HEK293T (cell line): ENCODE results near the gene AIFM1.

ENCODE experiments used
- ARNT ChIP-seq: fragments of 450-650 bp; IDR thresholded peaks from 2 replicates; pipeline ENCODE4 v1.6.1; 2017; ENCODE audit warnings: mild to moderate bottlenecking
- FOXA1 ChIP-seq: fragments of 450-650 bp; IDR thresholded peaks from 2 replicates; pipeline ENCODE4 v1.6.1; 2016; ENCODE audit warnings: mild to moderate bottlenecking
- FOXM1 ChIP-seq: fragments of 450-650 bp; IDR thresholded peaks from 2 replicates; pipeline ENCODE4 v1.6.1; 2017; ENCODE audit warnings: mild to moderate bottlenecking, borderline replicate concordance
- HDGF ChIP-seq: fragments of 450-650 bp; IDR thresholded peaks from 2 replicates; pipeline ENCODE4 v1.6.1; 2017; ENCODE audit warnings: antibody characterized with exemption, borderline replicate concordance
- L3MBTL2 ChIP-seq: fragments of 450-650 bp; conservative IDR thresholded peaks from 2 replicates; pipeline ENCODE4 v1.6.1; 2016; ENCODE audit warnings: mild to moderate bottlenecking
- NFRKB ChIP-seq: fragments of 450-650 bp; IDR thresholded peaks from 2 replicates; pipeline ENCODE4 v1.6.1; 2016; ENCODE audit warnings: mild to moderate bottlenecking, moderate library complexity
- SUZ12 ChIP-seq: fragments of 450-650 bp; IDR thresholded peaks from 2 replicates; pipeline ENCODE4 v1.6.1; 2016; ENCODE audit warnings: mild to moderate bottlenecking
- TARDBP ChIP-seq: fragments of 450-650 bp; IDR thresholded peaks from 2 replicates; pipeline ENCODE4 v1.6.1; 2016

DNA sequence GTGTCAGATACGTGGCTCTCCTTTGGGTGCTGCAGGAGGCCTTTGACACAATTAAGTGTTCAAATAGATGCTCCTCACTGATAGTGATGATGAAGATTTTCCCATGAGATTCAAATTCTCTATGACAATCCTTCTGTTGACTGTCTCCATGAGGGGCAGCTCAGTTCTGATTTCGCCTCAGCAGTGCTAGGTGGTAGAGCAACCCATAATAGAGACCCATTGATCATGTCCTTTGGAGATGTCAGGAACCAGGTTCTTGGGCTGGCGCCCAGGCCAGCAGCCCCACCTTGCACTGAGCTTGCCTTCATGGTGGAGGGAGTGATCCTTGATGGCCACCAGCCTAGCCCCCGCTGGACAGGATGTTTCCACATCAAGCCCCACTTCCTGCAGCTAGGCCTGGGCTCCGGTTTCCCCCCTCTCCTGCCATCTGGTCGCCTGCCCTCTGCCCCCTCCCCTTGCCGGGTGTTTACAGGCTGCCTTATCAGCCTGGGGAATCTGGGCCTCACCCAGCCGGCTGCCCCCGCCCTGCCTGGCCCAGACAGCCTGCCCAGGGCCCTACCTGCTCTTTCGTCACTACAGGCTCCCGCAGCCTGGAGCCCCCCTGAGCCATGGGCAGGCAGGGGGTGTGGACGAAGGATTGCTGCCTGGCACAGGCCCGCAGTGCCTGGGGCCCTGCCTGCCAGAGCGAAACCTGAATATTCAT is 68.0 kb downstream of the AIFM1 start:
- no peak for TF ChIP-seq ARNT
- no peak for TF ChIP-seq L3MBTL2
- no peak for TF ChIP-seq FOXA1
- TF ChIP-seq HDGF = no peak
- no peak for TF ChIP-seq NFRKB
- no peak for TF ChIP-seq FOXM1
- TF ChIP-seq TARDBP = no peak
- TF ChIP-seq SUZ12 = no peak
